Upper lobe of left lung (tissue), 4 donors: ENCODE measurements around the gene SCN7A.

Experiments used
- CTCF ChIP-seq, 6 experiments: fragments of 450-650 bp in 4 of 6; fragments of 200-600 bp in 2 of 6; sonication (generic) in 2 of 6; IDR thresholded peaks; one replicate each; pipeline ENCODE4 v1.5.1; 2016 to 2019; ENCODE audit warnings: antibody characterized with exemption in 6 of 6
- EP300 ChIP-seq, 4 donors: sonication (generic); formaldehyde crosslinking; IDR thresholded peaks; one replicate each; pipeline ENCODE4 v1.5.1; 2017; ENCODE audit warnings: antibody characterized with exemption in 4 of 4, control low read depth in 2 of 4
- POLR2A ChIP-seq, 4 donors: fragments of 450-650 bp; IDR thresholded peaks; one replicate each; pipeline ENCODE4 v1.5.1; 2016 to 2017; ENCODE audit warnings: antibody characterized with exemption in 4 of 4, mild to moderate bottlenecking in 2 of 4
- POLR2AphosphoS5 ChIP-seq, 2 donors: sonication (generic); formaldehyde crosslinking; IDR thresholded peaks; one replicate each; pipeline ENCODE4 v1.5.1; 2017; ENCODE audit warnings: antibody characterized with exemption in 2 of 2

GRCh38 chr2:166376873-166377272 is 117.2 kb downstream of the SCN7A start:
- no peak for TF ChIP-seq CTCF (IDR thresholded peaks at IDR 0.05)
- TF ChIP-seq POLR2A (IDR thresholded peaks at IDR 0.05), result no peak
- no peak for TF ChIP-seq POLR2AphosphoS5 (IDR thresholded peaks at IDR 0.05)
- no peak for TF ChIP-seq EP300 (IDR thresholded peaks at IDR 0.05)
